HT1080 (cell line): Measurements from ENCODE around the gene SAMD13. TPM values are rescaled to one million over a fixed set of nuclear protein-coding genes. Genes with fewer than 3 reads are reported as not detected.
A peak's percentile ranks its signal among the peaks of the same experiment; 100 is the strongest.
"Not testable (repeated sequence)": the region's sequence is repeated elsewhere in the genome, so short reads cannot be mapped to it uniquely, and the experiment has no call there.

ENCODE experiments used
- DNase-seq: peaks from one replicate; pipeline ENCODE4 v3.0.0-alpha.2; 2015; ENCODE audit warnings: low read depth
- total RNA-seq: library from RNA; depleted of rRNA; stranded (reverse); fragments of >200 nt; shearing (Covaris generic); gene quantifications from 2 replicates; pipeline ENCODE4 v1.2.3, GENCODE V29; 2014

The SAMD13 gene
- total RNA-seq, 1 experiment from 2014 or later: 0.79 TPM

DNA sequence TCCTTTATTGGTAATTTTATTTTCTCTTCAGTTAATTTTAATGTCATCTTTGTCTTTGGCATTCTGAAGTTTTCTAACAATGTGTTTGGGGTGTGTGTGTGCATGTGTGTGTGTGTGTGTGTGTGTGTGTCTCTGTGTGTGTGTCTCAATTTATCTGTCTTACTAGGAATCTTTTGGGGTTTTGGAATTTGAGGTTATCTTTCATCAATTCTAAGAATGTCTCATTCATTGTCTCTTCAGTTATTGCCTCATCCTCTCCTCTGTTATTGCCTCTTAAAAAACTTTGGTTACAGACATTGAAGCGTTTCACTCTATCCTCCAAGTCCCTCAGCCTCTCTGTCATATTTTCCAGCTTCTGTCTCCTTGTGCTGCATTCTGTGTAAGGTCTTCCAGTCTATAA, 18.1 kb upstream of the SAMD13 start:
- no peak for DNase-seq

DNA sequence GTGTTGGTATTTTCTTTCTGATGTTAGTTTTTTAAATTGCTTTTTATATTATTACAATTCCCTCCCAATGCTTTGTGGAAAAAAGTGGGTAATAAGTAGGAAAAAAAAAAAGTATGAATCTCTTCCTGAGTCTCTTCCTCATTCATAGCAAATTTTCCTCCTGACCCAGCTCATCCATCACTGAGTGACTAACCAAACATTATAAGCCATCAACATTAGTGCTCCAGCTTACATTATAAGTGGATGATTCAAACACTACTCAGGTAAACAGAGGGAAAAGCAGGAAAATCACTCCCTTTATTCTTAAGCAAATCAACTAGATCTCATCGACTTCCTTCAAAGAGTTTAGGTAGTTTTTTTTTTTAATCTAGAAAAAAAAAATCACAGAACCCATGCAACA, 15.4 kb upstream of the SAMD13 start:
- DNase-seq: peak; percentile 60

DNA sequence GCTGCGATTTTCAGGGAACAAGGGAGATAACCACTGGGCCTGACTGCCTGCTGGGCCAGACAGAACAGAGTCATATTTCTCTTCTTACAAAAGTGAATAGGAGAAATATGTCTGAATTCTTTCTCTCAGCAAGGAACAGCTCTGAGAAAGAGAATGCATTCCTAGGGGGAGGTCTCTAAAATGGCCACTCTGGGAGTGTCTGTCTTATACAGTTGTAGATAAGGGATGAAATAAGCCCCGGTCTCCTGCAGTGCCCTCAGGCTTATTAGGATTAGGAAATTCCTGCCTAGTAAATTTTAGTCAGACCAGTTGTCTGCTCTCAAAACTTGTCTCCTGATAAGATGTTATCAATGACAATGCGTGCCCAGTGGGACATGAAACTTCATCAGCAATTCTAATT, 14.1 kb upstream of the SAMD13 start:
- DNase-seq: not testable (repeated sequence)

DNA sequence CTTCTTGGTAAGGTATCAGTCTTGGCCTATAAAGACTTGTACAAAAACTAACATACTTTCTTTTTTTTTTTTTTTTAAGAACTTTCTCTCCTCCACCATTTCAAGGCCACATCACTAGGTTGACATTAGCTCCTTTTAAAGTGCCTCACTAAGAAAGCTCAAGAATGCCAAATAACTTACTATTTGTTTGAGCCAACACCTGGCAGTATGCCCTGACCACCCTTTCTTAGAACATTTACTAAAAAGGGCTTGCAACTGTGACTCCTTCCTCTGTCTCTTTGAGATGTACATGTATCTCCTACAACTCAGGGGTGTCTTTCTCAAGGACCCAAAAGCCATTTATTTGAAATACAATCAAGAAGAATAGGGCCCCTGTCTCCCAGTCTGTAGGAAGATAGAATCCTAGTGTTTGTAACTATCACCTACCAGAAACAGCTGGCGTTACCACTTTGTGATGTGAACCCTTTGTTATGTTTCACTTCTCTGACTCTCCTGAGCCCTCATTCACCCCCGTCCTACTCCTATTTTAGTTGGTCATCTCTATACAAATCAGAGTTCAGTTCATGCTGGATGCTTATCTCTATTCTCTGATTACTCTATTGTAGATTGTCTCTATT, 12.2 kb upstream of the SAMD13 start:
- DNase-seq: no peak

DNA sequence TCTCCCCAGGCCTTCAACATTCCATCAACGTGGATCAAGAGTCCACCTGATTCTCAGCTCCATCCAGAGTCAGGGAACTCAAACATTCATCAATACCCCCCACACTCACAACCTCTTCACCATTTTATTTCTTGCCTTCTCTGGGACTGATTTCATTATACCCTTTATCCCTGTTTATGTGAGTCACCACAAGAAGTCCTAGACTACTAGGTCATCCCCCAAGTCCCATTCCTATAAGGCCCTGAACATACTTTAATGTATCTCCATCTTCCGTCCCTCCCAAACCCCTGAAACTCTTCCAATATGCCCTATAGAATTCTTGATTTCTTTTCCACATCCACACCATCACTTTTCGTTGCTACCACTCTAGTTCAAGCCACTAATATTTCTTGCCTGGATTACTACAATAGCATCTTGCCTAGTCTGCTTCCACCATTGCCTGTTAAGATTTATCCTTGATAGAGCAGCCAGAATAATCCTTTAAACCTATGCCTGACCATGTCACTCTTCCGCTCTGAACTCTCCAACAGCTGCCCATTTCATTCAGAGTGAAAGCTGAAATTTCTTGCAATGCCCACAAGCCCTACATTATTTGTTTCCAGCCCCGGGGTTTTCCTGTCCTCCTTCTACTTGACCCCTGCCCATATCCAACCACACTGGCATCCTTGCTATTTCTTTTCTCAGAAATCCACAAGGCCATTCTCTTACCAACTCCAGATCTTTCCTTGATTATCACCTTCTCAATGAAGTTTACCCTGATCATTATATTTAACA, 9.4 kb upstream of the SAMD13 start:
- peak; percentile 10 for DNase-seq

DNA sequence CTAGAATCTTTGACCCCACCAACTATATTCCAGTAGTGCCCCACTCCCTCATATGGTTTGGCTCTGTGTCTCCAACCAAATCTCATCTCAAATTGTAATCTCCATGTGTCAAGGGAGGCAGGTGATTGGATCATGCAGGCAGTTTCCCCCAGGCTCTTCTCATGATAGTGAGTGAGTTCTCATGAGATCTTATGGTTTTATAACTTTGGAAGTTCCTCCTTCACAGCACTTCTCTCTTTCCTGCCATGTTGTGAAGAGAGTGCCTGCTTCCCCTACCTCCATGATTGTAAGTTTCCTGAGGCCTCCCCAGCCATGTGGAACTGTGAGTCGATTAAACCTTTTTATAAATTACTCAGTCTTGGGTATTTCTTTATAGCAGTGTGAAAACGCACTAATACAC, 7.7 kb upstream of the SAMD13 start:
- DNase-seq: no peak

DNA sequence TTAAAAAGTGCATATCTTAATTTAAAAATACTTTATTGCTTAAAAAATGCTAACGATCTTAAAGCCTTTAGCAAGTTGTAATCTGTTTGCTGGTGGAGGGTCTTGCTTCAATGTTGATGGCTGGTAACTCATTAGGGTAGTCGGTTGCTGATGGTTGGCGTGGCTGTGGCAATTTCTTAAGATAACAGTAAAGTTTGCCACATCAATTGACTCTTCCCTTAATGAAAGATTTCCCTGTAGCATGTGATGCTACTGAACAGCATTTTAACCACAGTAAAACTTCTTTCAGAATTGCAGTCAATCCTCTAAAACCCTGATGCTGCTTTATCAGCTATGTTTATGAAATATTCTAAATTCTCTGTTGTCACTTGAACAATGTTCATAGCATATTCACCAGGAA, 6.8 kb upstream of the SAMD13 start:
- no peak for DNase-seq

DNA sequence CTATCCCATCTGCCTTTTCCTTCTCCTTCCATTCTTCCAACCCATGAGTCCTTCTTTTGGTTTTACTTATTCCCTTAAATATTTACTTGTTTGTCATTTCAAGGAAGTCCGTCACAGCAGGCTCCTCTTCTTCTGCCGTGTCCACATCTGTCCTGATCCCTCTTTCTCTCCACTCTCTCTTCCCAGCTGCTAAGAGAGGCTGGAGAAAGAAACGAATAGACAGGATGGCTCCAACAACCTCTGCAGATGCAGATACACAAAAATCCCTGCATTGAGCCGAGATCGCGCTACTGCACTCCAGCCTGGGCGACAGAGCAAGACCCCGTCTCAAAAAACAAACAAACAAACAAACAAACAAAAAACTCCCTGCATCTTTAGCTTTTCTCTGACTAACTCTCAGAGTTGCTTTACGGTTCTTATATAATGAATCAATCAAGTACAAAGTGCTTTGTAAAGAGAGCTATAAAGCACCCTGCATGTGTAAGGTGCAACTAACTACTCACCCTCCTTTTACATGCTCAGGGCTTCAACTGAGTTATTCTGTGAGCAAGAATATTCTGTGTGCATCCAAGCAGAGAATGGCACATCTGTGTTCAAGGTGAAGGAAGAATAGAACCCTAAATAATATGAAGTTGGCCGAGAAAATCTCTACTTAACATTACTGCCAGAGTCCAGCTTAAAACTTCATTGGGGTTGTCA, 3.8 kb upstream of the SAMD13 start:
- DNase-seq: no peak

DNA sequence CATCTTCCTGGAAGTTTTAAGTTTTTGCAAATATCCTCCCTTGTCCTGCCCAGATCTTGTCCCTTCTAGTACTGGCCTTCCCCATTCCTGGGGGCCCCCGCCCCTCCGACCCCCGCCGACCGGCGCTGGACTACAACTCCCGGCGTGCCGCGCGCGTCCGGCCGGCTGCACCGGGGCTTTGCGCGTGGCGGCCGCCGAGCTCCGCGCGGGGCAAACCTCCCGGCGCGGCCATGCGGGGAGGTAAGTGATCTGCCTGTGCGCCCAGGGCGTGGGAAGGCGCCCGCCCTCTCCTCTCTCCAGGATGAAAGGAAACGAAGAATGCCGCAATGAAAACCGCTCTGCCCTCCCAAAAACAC, 3.2 kb upstream of the SAMD13 start:
- DNase-seq: peak; percentile 50

DNA sequence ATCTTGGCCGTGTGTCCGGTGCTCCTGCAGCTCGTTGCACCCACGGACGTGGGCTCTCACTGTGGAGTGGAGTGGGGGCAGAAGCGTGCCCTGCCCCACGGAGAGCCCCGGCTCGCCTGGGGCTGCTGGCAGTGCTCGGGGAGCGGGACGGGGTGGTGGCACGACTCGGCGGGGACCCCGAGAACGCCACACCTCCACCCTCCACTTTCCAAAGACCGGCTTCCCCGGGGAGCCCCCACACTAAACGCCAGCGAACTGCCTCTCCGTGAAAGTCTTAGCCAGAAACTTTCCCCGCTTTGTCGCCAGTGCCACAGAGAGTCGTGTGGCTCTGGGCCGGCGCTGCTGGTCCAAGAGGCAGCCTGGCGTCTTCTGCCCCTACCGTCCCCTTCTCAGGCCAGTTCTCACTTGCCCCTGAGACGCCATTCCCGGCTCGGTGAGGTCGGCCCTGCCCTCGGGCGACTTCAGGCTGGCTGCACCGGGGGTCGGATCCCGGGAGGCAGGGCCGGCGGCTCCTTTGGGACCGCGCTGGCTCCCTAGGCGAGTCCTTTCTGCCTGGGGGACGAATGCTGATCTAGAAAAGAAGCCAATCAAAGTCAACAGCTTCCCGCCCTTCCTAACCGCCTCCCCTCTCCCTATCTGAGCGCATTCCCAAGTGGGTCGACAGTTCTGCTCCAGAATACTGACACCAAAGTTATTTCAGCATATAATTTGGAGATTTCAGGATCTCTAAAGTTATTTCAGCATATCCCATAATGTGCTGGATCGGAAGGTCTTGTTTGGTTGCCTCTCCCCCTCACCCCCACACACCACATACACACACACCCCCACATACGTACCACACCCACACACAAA, 2.6 kb upstream of the SAMD13 start:
- DNase-seq: peak; percentile 48

DNA sequence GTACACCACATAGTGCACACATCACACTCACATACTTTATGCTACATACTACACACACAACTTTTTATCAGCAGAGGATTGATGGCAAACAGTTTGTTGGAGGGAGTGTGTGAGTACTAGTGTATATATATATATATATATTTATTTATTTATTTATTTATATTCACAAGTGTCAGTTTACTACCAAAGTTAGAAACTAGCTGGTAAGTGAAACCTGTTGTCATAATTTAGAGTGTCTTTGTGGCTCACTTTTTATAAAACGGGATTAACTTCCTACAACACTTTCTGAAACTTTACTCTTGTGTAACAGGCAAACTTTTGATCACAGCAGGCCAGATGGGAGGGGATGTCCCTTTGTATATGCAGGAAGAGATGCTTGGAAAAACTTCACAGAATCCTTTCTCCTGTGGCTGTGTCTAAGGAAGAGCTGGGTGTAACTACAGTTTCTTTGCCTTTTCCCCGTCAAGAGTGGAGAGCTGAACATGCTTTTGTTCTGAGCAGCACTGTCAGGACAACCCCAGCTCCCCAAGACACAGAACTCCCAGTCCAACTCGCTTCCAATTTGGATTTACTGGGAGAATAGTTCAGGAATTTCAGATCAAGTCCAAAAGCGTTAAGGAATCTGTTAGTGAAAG, 1.9 kb upstream of the SAMD13 start:
- no peak for DNase-seq

DNA sequence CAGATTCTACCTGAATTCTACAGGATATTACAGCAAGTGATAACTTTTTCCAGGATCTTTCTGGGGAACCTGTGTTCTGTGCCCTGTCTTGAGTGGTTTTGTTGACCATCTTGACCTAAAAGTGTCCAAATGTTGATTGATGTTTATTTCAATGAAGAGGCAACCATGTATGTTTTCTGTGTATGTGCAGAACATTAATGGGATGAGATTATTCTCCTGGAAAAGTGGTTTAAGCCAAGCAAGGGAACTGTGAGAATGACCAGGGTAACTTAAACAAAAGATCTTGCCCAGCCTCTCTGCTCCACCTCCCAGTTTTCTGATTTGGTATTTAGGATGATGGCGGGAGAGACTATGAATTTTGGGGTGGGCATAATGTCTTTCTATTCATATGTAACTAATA, 1.0 kb upstream of the SAMD13 start:
- DNase-seq: no peak

DNA sequence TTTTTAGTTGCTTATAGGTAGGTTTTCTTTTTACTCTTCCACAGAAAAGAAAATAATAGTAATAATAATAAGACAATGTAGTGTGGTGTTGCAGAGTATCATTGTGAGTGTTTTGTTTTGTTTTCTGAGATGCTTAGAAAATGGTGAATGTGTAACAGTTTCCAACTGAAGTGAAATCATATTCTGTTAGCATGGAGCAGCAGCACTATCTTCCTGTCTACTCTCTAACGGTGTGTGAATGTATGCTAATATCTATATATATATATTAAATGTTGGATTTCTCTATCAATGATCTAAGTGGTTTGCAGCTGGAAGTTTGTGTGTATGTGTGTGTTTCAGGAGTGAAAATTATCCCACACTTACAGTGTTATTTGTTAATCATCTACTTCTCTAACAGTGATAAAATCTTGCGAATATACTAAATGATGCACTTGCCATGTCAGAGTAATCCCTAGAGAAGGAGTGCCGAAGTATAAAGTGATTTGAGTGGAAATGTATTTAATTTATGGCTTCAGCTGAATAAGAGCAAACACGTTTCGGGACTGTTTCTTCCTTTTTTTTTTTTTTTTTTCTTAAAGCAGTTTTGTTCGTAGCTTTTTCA, 377 bp downstream of the SAMD13 start:
- no peak for DNase-seq

DNA sequence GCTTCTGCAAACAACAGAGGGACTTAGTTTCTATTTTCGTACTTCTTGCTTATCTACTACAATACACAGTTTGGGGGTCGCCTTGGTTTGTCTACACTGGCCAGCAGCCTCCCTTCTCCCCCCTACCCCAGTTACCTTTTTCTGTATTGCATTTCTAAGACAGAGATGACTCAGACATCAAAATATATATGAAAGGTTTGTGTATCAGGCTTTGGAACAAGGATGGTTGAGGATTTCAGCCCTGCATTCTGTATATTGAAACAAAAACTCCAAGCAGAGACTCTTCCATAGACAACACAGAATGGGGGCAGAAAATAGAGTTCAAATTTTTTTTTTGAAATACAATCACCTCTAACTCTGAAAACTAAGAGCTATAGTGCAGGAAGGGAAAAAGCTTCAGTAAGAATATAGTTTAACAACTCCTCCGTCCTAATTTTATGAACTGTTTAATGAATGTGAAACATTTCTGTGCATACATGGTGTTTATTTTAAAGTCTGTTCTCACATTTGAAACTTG, 1.9 kb downstream of the SAMD13 start:
- DNase-seq: peak; percentile 15

DNA sequence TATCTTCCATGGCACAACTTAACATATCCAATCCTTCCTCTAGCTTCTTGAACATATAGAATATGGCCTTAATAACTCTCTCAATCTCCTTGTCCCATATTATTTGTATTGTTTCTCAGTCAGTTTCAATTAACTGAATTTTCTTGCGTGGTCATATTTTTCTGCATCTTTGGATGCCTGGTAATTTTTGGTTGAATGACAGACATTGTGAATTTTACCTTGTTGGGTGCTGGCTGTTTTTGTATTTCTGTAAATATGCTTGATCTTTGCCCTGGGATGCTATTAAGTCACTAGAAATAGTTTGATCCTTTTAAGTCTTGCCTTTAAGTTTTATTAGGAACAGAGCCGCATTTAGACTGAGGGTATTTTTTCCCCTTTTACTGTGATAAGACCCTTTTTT, 5.9 kb downstream of the SAMD13 start:
- DNase-seq: no peak

DNA sequence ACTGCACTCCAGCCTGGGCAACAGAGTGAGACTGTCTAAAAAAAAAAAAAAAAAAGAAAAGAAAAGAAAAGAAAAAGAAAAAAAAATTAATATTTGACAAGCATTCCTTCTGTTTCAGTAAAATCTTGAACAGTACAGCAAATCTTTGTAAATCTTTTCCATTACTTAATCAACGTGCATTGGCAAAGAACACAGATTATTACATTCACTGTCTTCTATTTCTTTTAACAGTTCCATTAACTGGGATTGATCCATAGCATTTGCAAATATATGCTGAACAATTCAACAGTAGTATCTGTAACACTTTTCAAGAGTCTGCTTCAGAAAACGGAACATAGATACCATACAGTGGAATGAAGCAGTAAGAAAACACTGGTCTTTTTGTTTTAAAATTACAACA, 9.8 kb downstream of the SAMD13 start:
- DNase-seq: no peak

DNA sequence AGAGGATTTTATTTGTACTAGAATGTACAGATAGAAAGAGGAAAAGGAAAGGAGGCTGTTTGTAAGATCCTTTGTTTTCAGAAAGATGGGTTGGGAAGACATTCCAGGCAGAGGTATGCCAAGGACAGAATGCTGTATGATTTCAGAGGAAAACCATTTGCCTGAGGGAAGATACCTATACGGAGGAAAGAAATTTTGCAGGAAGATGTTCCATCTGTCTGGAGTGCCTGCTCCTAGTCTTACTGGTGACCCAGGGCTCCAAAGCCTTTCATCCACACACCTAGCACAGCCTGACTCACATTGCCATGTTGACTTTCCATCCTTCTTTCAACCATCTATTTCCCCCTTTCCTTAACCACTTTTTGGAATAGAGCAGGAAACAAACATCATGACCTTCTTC, 18.2 kb downstream of the SAMD13 start:
- no peak for DNase-seq

DNA sequence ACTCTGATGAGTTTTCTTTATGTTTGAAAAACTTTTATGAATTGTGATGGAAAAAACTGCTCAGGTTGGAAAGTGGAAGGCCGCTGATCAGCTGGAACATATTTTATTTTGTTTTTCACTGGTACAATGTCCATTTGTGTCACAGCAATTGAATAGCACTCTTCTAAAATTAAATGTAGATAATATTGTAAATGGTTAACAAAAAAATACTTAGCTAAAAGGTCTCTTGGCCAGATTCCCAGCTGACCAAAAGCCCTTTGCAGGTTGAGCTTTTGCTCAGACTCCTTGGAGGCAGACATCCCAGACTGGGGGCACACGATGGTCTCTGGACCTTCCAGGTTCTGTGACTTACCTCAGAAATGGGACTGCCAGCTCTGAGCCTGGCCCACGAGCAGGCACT, 26.3 kb downstream of the SAMD13 start:
- no peak for DNase-seq

DNA sequence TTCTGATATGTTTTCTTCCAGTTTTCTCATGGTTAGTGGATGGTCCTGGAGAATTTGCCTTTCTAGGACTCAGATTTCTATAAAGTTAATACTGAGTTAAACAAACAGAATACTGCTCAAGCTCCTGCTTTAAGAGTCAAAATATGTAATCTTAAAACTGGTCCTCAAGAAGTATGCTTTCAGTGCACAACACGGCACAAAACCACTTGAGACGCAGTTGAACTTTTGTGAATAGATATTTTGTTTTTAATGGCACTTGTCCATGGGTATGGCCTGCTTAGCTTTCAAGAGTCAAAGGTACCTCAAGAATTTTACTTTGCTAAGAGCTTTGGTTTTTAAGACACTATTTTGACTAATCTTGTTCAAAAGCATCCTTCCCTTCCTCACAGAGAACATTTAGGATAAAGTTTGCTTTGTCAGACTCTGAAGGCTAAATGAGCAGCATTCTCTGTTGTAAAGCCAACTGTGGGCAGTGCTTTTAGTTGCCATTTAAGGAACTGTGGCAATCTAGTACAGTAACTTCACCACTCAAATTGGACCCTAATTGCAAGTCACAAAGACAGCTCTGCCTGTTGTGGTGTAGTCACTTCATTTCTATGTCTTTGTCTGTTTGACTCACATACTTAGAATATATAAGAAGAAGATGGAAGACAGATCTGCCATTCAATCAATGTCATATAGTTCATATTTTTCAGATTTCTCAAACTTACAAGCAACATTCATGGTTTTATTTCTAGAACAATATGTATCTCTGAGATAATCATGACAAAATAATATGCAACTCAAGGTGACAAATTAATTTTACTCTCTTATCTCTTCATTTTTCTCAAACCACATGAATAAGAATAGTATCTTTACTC, 28.8 kb downstream of the SAMD13 start:
- no peak for DNase-seq

DNA sequence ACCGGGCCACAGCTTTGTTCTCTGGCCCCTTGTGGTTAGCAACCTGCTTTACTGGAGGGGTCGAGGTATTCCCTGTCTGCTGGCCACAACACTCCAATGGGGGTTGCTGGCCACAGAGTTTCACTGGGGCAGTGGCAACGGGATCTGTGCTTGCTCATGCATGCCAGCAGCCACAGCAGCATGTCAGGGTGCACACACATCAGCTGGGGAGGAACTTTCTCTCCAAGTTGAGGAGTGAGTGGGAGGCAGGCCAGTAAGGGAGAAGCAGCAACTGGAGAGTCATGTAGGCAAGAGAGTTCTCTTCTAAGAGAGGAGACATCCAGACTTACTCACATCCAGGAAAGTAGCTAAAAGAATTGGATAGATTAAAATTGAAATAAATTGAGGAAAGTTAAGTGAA, 38.0 kb downstream of the SAMD13 start:
- DNase-seq: no peak
